Hepatocyte (in vitro differentiated cells): Measurements from ENCODE around the gene PRR19.

Experiments
- CTCF ChIP-seq: fragments of 200-600 bp; sonication (generic); IDR thresholded peaks from 2 replicates; pipeline ENCODE4 v1.5.1; 2016; ENCODE audit warnings: antibody characterized with exemption, mild to moderate bottlenecking; ENCODE audit not compliant: poor library complexity
- EZH2 ChIP-seq: fragments of 200-600 bp; sonication (generic); IDR thresholded peaks from 2 replicates; pipeline ENCODE4 v1.6.1; 2016; ENCODE audit warnings: antibody characterized with exemption, mild to moderate bottlenecking, borderline replicate concordance
- EZH2phosphoT487 ChIP-seq: fragments of 200-600 bp; sonication (generic); IDR thresholded peaks from one replicate; pipeline ENCODE4 v1.6.1; 2018; ENCODE audit warnings: antibody characterized with exemption, mild to moderate bottlenecking, low read depth, moderate library complexity; ENCODE audit not compliant: unreplicated experiment, severe bottlenecking

GRCh38 chr19:42273407-42274064, 28.4 kb upstream of the PRR19 start:
- TF ChIP-seq CTCF: no peak
- TF ChIP-seq EZH2: no peak
- no peak for TF ChIP-seq EZH2phosphoT487
